HG02943 (cell line): ENCODE results near the gene SEC24A.
"Not testable (repeated sequence)": the region's sequence is repeated elsewhere in the genome, so short reads cannot be mapped to it uniquely, and the experiment has no call there.

ENCODE experiments used
- ATAC-seq: cut with Tn5 transposase; IDR thresholded peaks from one replicate; pipeline ENCODE4 v1.9.1; 2021; ENCODE audit warnings: mild to moderate bottlenecking, low read depth, moderate library complexity; ENCODE audit not compliant: unreplicated experiment

SEC24A gene

GRCh38 chr5:134649163-134649835 is 714 bp downstream of the SEC24A start:
- ATAC-seq = peak; percentile 9

GRCh38 chr5:134650660-134651059 is 2.1 kb downstream of the SEC24A start:
- ATAC-seq = not testable (repeated sequence)

- no peak for ATAC-seq
Measured at GRCh38 chr5:134651531-134651930, 2.9 kb downstream of the SEC24A start.

GRCh38 chr5:134656690-134657089 is 8.1 kb downstream of the SEC24A start:
- no peak for ATAC-seq

GRCh38 chr5:134659456-134659855 is 10.9 kb downstream of the SEC24A start:
- no peak for ATAC-seq

GRCh38 chr5:134659922-134660321 is 11.3 kb downstream of the SEC24A start:
- ATAC-seq = no peak

GRCh38 chr5:134662971-134663370 is 14.4 kb downstream of the SEC24A start:
- ATAC-seq = no peak

GRCh38 chr5:134664448-134664847 is 15.9 kb downstream of the SEC24A start:
- no peak for ATAC-seq

GRCh38 chr5:134673546-134673945 is 25.0 kb downstream of the SEC24A start:
- not testable (repeated sequence) for ATAC-seq

GRCh38 chr5:134677357-134677756 is 28.8 kb downstream of the SEC24A start:
- not testable (repeated sequence) for ATAC-seq

GRCh38 chr5:134690144-134690543 is 41.6 kb downstream of the SEC24A start:
- ATAC-seq = not testable (repeated sequence)

- ATAC-seq = no peak
Measured at GRCh38 chr5:134692722-134693121, 44.1 kb downstream of the SEC24A start.

- ATAC-seq = no peak
Measured at GRCh38 chr5:134708301-134708700, 59.7 kb downstream of the SEC24A start.

- no peak for ATAC-seq
Measured at GRCh38 chr5:134714120-134714519, 65.5 kb downstream of the SEC24A start.

- ATAC-seq = no peak
Measured at GRCh38 chr5:134714541-134714940, 66.0 kb downstream of the SEC24A start.

- ATAC-seq = not testable (repeated sequence)
Measured at GRCh38 chr5:134715466-134715865, 66.9 kb downstream of the SEC24A start.

- no peak for ATAC-seq
Measured at GRCh38 chr5:134724872-134725271, 76.3 kb downstream of the SEC24A start.

GRCh38 chr5:134732819-134733218 is 84.2 kb downstream of the SEC24A start:
- ATAC-seq = no peak

GRCh38 chr5:134735243-134735642 is 86.7 kb downstream of the SEC24A start:
- ATAC-seq = no peak

GRCh38 chr5:134736173-134736812 is 87.7 kb downstream of the SEC24A start:
- no peak for ATAC-seq

- ATAC-seq = peak; percentile 92
Measured at GRCh38 chr5:134738133-134738962, 89.8 kb downstream of the SEC24A start, which contains the start of gene CAMLG. Gene CAMLG (plus strand): TSS chr5:134738548. CDS start chr5:134738621, 73 bp downstream.
